PC-9 (cell line): ENCODE measurements around the gene TMEM86A.

Experiments
- EZH2 ChIP-seq: fragments of 200-600 bp; sonication (generic); IDR thresholded peaks from 2 replicates; pipeline ENCODE4 v1.8.0; 2017; ENCODE audit warnings: antibody characterized with exemption, low read depth
- TF ChIP-seq, protein P1 (sequence below): fragments of 200-600 bp; sonication (generic); conservative IDR thresholded peaks from 2 replicates; pipeline ENCODE4 v1.6.1; 2017; ENCODE audit warnings: mixed run types, antibody characterized with exemption, mild to moderate bottlenecking, moderate library complexity

DNA sequence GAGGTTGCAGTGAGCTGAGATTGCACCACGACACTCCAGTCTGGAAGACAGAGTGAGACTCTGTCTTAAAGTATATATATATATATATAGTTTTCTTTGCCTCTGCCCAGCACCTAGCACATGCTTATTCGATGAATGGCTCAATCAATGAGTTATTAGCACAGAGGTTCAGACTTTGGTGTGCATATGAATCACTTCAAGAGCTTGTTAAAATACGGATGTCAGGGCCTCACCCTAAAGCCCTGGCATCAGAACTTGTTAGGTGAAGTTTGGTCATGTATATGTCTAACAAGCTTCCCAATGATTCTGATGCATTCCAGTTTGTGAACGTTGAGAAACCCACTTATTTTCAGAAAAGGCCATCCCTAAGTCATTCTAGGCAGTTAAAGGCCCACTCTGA, 21.8 kb upstream of the TMEM86A start:
- TF ChIP-seq, protein P1, sequence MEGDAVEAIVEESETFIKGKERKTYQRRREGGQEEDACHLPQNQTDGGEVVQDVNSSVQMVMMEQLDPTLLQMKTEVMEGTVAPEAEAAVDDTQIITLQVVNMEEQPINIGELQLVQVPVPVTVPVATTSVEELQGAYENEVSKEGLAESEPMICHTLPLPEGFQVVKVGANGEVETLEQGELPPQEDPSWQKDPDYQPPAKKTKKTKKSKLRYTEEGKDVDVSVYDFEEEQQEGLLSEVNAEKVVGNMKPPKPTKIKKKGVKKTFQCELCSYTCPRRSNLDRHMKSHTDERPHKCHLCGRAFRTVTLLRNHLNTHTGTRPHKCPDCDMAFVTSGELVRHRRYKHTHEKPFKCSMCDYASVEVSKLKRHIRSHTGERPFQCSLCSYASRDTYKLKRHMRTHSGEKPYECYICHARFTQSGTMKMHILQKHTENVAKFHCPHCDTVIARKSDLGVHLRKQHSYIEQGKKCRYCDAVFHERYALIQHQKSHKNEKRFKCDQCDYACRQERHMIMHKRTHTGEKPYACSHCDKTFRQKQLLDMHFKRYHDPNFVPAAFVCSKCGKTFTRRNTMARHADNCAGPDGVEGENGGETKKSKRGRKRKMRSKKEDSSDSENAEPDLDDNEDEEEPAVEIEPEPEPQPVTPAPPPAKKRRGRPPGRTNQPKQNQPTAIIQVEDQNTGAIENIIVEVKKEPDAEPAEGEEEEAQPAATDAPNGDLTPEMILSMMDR: no peak
- TF ChIP-seq EZH2: no peak
